PC-9 (cell line): ENCODE data around the gene SH3BGR.

Source experiments
- CTCF ChIP-seq: fragments of 200-600 bp; sonication (generic); conservative IDR thresholded peaks from 2 replicates; pipeline ENCODE4 v1.6.1; 2017; ENCODE audit warnings: mixed run types, antibody characterized with exemption, mild to moderate bottlenecking, moderate library complexity
- EZH2 ChIP-seq: fragments of 200-600 bp; sonication (generic); IDR thresholded peaks from 2 replicates; pipeline ENCODE4 v1.8.0; 2017; ENCODE audit warnings: antibody characterized with exemption, low read depth

DNA sequence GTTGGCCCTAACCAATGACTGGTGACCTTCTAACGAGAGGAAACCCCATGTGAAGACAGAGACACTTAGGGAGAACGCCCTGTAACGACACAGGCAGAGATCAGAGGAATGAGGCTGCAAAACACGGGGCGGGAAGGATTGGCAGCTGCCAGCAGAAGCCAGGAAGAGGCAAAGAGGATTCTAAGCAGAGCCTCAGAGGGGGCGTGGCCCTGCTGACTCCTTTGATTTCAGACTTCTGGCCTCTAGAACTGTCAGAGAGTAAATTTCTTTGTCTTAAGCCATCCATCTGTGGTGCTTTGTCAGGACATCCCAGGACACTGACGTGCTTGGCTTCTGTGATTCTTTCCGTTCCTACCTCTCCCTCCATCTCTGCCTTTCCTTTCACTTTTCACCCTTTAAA lies 79.3 kb downstream of the SH3BGR start:
- TF ChIP-seq CTCF (no peak), EZH2 (no peak)
